HepG2 (cell line): ENCODE measurements around the gene MEGF11. TPM values are rescaled to one million over a fixed set of nuclear protein-coding genes. Genes with fewer than 3 reads are reported as not detected.

Experiments
- MIER2 ChIP-seq: IDR thresholded peaks from 2 replicates; pipeline ENCODE4 v1.6.1; 2016; ENCODE audit warnings: missing biosample characterization, missing genetic modification reagents
- RARG ChIP-seq: sonication (generic); formaldehyde crosslinking; IDR thresholded peaks from 2 replicates; pipeline ENCODE4 v1.4.0; 2020; ENCODE audit warnings: low read depth, mild to moderate bottlenecking, missing genetic modification reagents
- RBM39 ChIP-seq: fragments of 200-400 bp; formaldehyde crosslinking; IDR thresholded peaks from one replicate; pipeline ENCODE4 v1.6.1; 2018; ENCODE audit warnings: antibody characterized with exemption, mild to moderate bottlenecking, low read depth, low read length; ENCODE audit not compliant: poor library complexity, severe bottlenecking
- ZNF546 ChIP-seq: sonication (generic); formaldehyde crosslinking; conservative IDR thresholded peaks from 2 replicates; pipeline ENCODE4 v1.8.1; 2023; ENCODE audit warnings: mild to moderate bottlenecking, missing genetic modification reagents
- ZNF549 ChIP-seq: sonication (generic); formaldehyde crosslinking; IDR thresholded peaks from 2 replicates; pipeline ENCODE4 v1.5.0; 2020; ENCODE audit warnings: missing genetic modification reagents
- ZNF776 ChIP-seq: sonication (generic); formaldehyde crosslinking; IDR thresholded peaks from 2 replicates; pipeline ENCODE4 v1.4.0; 2020; ENCODE audit warnings: mild to moderate bottlenecking, missing genetic modification reagents
- polyA plus RNA-seq, 8 experiments: library from polyadenylated mRNA; depleted of rRNA in 3 of 8; stranded (reverse) in 7 of 8; unstranded in 1 of 8; fragments of >200 nt; fragmentation: Illumina TruSeq in 4 of 8; extraction: Trizol in 4 of 8; gene quantifications; 2 replicates each; pipeline versions ENCODE4 v1.2.1 to v1.2.3, GENCODE V29; 2011 to 2016; ENCODE audit warnings: low read depth in 4 of 8, missing spikeins in 1 of 8, mixed read lengths in 1 of 8; ENCODE audit not compliant: insufficient read depth in 1 of 8
- total RNA-seq, 5 experiments: library from RNA; depleted of rRNA; stranded (reverse); fragments of >200 nt; fragmentation: Illumina TruSeq; extraction: Trizol; gene quantifications; 2 replicates each; pipeline ENCODE4 v1.2.3, GENCODE V29; 2016; ENCODE audit warnings: low read depth in 1 of 5
- TF ChIP-seq, protein P1 (sequence below): IDR thresholded peaks from 2 replicates; pipeline ENCODE4 v1.6.1; 2016; ENCODE audit warnings: low read depth, missing genetic modification reagents, missing compliant biosample characterization
- TF ChIP-seq, protein P2 (sequence below): sonication (generic); formaldehyde crosslinking; IDR thresholded peaks from 2 replicates; pipeline ENCODE4 v1.4.0; 2020; ENCODE audit warnings: missing genetic modification reagents
- TF ChIP-seq, protein P3 (sequence below): sonication (generic); formaldehyde crosslinking; IDR thresholded peaks from 2 replicates; pipeline ENCODE4 v1.5.0; 2020; ENCODE audit warnings: mild to moderate bottlenecking, missing genetic modification reagents, borderline replicate concordance

The MEGF11 gene
- total and polyA plus RNA-seq, 2 of the 13 experiments (the other 11 are each of a cell fraction or from before 2014, with no cell fraction given) = not detected

DNA sequence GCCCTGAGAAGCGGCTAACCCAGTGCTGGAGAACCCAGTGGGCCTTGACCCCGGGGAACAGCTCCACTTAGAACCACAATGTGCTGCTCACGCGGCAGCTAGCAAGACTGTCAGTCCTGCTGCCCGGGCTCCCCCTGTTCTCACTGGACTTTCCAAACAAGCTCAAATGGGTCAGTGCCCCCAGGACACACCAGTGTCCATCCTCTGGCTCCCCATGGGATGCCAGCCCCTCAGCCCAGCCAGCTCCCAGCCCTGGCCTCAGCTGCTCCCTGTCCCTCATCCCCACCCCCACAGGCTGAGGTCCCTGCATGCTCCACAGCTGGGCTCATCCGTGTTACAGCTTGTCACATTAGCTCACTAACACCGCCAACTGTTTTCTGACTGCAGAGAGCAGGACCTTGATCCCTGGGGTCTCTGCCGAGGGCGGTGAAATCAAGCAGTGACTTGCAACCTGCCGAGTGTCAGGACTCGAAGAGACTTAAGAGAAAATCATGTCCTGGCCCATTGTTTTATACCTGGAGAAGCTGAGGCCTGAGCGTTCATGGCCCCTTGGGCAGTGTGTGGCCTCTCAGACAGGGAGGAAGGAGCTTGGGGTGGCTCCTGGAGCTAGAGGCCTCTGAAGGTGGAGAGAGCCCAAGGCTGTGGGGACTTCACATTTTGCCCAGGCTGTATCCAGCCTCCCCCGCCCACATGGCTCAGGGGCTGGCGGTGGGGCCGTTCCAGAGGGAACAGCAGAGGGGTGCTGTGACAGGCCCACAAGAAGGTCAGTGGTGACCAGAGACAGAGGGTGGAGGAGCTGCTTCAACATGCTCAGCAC, 157.5 kb downstream of the MEGF11 start (continued):
- TF ChIP-seq, protein P1, sequence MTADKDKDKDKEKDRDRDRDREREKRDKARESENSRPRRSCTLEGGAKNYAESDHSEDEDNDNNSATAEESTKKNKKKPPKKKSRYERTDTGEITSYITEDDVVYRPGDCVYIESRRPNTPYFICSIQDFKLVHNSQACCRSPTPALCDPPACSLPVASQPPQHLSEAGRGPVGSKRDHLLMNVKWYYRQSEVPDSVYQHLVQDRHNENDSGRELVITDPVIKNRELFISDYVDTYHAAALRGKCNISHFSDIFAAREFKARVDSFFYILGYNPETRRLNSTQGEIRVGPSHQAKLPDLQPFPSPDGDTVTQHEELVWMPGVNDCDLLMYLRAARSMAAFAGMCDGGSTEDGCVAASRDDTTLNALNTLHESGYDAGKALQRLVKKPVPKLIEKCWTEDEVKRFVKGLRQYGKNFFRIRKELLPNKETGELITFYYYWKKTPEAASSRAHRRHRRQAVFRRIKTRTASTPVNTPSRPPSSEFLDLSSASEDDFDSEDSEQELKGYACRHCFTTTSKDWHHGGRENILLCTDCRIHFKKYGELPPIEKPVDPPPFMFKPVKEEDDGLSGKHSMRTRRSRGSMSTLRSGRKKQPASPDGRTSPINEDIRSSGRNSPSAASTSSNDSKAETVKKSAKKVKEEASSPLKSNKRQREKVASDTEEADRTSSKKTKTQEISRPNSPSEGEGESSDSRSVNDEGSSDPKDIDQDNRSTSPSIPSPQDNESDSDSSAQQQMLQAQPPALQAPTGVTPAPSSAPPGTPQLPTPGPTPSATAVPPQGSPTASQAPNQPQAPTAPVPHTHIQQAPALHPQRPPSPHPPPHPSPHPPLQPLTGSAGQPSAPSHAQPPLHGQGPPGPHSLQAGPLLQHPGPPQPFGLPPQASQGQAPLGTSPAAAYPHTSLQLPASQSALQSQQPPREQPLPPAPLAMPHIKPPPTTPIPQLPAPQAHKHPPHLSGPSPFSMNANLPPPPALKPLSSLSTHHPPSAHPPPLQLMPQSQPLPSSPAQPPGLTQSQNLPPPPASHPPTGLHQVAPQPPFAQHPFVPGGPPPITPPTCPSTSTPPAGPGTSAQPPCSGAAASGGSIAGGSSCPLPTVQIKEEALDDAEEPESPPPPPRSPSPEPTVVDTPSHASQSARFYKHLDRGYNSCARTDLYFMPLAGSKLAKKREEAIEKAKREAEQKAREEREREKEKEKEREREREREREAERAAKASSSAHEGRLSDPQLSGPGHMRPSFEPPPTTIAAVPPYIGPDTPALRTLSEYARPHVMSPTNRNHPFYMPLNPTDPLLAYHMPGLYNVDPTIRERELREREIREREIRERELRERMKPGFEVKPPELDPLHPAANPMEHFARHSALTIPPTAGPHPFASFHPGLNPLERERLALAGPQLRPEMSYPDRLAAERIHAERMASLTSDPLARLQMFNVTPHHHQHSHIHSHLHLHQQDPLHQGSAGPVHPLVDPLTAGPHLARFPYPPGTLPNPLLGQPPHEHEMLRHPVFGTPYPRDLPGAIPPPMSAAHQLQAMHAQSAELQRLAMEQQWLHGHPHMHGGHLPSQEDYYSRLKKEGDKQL (CRISPR knock-in tag) = no peak
- TF ChIP-seq, protein P2, sequence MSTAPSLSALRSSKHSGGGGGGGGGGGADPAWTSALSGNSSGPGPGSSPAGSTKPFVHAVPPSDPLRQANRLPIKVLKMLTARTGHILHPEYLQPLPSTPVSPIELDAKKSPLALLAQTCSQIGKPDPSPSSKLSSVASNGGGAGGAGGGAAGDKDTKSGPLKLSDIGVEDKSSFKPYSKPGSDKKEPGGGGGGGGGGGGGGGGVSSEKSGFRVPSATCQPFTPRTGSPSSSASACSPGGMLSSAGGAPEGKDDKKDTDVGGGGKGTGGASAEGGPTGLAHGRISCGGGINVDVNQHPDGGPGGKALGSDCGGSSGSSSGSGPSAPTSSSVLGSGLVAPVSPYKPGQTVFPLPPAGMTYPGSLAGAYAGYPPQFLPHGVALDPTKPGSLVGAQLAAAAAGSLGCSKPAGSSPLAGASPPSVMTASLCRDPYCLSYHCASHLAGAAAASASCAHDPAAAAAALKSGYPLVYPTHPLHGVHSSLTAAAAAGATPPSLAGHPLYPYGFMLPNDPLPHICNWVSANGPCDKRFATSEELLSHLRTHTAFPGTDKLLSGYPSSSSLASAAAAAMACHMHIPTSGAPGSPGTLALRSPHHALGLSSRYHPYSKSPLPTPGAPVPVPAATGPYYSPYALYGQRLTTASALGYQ (CRISPR knock-in tag) = no peak
- TF ChIP-seq ZNF546 (no peak), RBM39 (no peak), RARG (no peak), MIER2 (CRISPR knock-in tag) (no peak), ZNF776 (CRISPR knock-in tag) (0 out of 2 replicates have a peak, but pooled peaks have one; percentile 30), ZNF549 (CRISPR knock-in tag) (0 out of 2 replicates have a peak, but pooled peaks have one; percentile 25)
- TF ChIP-seq, protein P3, sequence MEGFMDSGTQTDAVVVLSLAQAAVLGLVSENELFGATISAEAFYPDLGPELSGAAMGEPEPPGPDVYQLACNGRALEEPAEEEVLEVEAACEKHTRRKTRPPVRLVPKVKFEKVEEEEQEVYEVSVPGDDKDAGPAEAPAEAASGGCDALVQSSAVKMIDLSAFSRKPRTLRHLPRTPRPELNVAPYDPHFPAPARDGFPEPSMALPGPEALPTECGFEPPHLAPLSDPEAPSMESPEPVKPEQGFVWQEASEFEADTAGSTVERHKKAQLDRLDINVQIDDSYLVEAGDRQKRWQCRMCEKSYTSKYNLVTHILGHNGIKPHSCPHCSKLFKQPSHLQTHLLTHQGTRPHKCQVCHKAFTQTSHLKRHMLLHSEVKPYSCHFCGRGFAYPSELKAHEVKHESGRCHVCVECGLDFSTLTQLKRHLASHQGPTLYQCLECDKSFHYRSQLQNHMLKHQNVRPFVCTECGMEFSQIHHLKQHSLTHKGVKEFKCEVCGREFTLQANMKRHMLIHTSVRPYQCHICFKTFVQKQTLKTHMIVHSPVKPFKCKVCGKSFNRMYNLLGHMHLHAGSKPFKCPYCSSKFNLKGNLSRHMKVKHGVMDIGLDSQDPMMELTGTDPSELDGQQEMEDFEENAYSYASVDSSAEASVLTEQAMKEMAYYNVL = no peak; the same call in 1 of the 2 replicates
